22Rv1 (cell line): ENCODE results near the gene PRPF18.

Experiments
- H3K27ac ChIP-seq: fragments of 450-650 bp; 2 replicates; pipeline ENCODE4 v1.5.1; 2017
- ZFX ChIP-seq: fragments of 450-650 bp; IDR thresholded peaks from 2 replicates; pipeline ENCODE4 v1.6.1; 2017; ENCODE audit warnings: antibody characterized with exemption, borderline replicate concordance
- TF ChIP-seq, protein P1 (sequence below): fragments of 450-650 bp; IDR thresholded peaks from 2 replicates; pipeline ENCODE4 v1.5.1; 2017; ENCODE audit warnings: mild to moderate bottlenecking

The PRPF18 gene

DNA sequence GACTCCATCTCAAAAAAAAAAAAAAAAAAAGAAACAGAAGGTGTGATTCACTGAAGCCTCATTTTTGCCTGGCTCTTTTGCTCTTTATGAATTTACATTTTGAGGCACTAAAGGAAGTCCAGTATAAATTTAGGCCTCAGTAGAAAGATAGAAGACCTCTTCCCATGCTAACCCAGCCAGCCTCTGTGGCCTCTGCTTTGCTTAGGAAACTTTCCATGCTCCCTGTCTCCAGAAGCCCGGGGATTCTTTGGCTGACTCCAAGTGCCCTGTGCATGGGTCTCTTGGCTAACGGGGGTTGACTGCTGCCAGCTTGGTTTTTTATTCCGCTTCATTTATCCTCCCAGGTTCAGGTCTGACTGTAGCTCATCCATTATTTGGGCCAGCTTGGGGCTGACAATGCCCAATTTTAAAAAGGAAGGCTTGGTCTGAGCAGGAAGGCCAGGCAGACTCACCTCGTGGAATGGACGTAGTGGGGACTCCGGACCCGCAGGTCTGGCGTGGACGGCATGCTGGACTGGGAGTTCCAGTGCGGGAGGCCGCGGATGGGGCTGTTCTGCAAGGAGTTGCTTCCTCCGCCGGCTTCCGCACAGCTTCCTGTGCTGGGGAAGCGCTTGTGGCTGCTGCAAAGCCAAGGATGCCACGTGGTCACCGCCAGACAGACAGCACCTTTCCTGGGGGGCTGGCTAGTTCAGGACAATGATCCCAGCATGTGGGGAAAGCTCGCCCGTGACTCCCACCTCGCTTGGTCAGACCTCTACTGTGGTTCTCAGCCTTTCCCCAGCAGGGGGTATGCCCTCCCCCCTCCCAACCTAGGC, 72.3 kb downstream of the PRPF18 start:
- TF ChIP-seq, protein P1, sequence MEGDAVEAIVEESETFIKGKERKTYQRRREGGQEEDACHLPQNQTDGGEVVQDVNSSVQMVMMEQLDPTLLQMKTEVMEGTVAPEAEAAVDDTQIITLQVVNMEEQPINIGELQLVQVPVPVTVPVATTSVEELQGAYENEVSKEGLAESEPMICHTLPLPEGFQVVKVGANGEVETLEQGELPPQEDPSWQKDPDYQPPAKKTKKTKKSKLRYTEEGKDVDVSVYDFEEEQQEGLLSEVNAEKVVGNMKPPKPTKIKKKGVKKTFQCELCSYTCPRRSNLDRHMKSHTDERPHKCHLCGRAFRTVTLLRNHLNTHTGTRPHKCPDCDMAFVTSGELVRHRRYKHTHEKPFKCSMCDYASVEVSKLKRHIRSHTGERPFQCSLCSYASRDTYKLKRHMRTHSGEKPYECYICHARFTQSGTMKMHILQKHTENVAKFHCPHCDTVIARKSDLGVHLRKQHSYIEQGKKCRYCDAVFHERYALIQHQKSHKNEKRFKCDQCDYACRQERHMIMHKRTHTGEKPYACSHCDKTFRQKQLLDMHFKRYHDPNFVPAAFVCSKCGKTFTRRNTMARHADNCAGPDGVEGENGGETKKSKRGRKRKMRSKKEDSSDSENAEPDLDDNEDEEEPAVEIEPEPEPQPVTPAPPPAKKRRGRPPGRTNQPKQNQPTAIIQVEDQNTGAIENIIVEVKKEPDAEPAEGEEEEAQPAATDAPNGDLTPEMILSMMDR, result no peak
- TF ChIP-seq ZFX, result no peak
- H3K27ac ChIP-seq, result no peak overlapping the region

DNA sequence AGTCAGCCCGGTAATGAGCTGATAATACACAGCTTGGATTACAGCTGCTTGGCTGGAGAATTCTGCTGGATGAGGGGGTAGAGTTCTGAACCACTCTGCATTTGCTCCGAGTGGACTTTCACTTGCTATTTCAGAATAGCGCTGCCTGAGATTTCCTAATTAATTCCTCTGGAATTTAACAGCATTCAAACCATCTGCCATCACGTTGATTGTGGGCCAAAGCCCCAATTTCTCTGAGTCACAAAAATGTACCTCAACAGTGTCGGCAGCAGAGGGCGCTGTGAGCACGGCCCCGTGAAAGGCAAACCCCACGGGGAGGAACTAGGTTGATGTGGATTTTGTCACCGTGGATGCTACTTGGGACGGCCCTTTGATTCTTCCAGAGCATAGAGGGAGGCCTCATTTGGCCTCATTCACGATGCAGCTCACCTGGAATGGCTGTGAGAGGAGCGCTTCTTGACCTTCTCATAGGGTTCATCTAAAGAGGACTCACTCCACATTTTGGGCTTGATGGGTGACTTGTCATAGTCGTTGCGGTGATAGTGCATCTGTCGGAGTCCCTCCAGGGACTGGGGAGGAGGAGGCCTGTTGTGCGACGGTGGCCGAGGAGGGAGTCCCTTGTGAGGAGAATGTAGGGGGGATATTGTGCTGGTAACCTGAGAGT, 73.3 kb downstream of the PRPF18 start:
- H3K27ac ChIP-seq, result no peak overlapping the region
- TF ChIP-seq, protein P1, result peak; percentile 93
- no peak for TF ChIP-seq ZFX

DNA sequence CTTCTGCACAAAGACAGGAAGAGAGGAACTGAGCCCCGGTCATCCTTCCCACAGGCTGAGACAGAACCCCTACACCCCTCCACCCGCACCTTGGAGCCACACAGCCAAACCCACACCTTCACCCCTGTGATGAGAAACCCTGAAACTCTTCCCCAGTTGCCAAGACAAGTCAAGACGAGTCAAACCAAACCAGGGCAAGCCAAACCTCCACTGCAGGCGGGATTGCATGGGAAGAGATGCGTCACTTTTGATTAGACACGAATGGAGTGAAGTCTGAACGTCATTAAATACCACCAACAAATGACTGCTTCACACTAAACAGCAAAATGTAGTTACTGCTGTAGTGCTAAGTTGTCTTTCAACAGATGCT, 73.8 kb downstream of the PRPF18 start:
- TF ChIP-seq, protein P1, result no peak
- no peak for TF ChIP-seq ZFX
- no peak overlapping the region for H3K27ac ChIP-seq

DNA sequence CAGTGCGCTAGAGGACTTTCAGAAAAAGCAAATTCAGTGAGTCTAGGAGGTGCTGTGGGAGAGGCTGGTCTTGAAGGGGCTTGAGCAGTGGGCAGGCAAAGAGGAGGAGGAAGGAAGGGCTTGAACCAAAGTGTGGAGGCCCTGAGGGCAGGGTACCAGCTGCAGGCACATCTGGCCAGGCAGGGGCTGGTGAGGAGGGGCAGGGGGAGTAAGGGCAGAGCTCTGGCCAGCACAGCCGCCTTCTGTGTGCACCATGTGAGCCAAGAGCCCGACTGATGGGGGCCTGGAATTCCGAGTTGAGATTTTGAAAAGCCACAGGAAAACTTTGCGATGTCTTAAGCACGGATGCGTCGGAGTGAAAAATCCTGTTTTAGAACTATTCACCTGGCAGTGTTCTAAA, 74.5 kb downstream of the PRPF18 start:
- no peak overlapping the region for H3K27ac ChIP-seq
- no peak for TF ChIP-seq ZFX
- TF ChIP-seq, protein P1, result no peak

DNA sequence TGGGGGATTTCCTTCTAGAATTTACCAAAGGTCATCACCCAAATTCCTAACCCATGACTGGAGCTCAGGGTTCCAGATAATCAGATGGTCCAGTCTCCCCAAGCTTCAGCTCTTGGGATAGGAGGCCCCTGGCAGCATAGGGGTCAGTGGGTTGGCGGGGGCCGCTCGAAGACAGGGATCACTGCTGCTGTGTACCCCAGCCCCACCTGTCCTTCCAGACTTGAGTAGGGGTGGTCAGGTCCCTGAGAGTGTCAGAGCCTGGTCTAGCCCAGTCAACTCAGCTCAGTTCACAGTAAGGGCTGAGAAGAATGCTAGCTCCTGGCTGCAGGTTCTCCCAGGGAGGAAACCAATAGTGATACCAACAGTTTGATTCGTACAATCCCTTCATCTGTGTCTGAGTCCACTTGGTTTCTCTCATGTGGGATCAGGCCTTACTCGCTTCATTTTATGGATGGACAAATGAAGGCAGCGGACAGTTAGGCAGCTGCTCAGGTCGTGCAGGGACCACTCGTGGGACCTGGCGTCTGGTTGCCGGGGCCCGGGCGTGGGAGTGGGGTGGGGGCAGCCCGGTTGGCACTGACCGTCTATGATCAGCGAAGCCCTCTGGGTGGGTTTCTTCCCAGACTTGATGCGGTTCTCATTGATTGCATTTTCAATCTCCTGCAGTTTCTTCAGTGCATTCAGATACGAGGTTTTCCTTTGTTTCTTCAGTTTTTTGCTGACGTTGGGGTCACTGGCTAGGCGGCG, 78.9 kb downstream of the PRPF18 start:
- no peak for TF ChIP-seq ZFX
- TF ChIP-seq, protein P1, result no peak
- H3K27ac ChIP-seq, result no peak overlapping the region

DNA sequence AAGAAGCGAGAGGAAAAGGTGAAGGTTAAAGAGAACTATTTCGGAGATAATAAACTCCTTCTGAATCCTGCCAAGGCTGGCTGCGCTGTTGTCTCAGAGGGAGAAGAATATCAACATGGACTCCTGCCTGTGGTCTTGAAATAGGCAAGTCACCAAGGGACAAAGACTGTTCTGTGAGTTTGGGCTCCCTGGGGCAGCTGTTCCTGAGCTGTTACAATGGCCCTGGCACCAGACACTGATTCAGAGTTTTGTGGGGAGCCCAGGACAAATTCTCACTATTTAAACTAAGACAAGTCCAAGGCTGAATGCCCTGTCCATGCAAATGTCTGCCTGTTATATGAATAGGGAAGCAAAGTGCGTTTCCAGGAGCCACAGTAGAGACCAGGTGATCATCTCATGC, 81.4 kb downstream of the PRPF18 start:
- TF ChIP-seq, protein P1, result no peak
- TF ChIP-seq ZFX, result no peak
- no peak overlapping the region for H3K27ac ChIP-seq
